Fibroblast of gingiva (primary cell): Measurements from ENCODE around the gene CNKSR2.

ENCODE experiments used
- DNase-seq: peaks from one replicate; pipeline ENCODE4 v3.0.0-alpha.2; 2011; ENCODE audit warnings: low read depth

CNKSR2 gene

GRCh38 chrX:21675931-21676330 is 301.7 kb downstream of the CNKSR2 start:
- DNase-seq: no peak

- no peak for DNase-seq
Measured at GRCh38 chrX:21678048-21678612, 303.9 kb downstream of the CNKSR2 start.

DNA sequence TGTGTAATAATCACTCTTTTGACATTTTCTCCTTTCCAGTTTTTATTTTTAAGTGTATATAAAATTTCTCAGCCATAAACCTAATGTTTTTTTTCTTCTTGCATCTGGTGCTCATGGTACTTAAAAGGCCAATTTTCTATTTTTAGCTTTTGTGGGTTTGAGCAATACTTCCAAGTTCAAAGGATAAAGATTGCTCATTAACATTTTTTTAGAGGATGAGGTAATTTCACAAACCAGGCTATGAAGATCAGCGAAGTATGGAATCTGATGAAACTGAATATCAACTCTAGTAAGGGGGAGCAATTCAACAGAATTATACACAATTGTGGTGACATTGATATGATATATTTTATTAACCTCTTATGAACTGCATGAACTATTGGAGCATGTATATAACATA is 309.7 kb downstream of the CNKSR2 start:
- DNase-seq: peak; percentile 2

GRCh38 chrX:21691512-21692018 is 317.3 kb downstream of the CNKSR2 start:
- DNase-seq: no peak

DNA sequence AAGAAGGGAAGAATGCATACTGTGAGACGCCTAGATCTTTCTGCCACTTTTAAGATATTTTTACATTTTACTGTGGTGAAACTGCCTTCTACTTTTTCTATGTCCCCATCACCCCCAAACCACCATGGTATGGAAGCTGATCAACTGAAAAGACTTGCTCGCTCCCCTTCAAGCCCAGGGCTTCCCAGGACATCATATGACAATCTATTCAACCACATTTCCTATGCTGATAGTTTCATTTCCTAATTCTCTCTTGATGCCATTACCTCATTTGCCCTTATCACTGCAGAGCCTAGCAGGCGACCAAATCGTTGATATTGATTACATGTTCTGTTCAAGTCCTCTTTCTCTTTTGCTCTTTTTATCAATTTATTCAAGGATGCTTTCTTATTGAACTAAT is 324.1 kb downstream of the CNKSR2 start:
- no peak for DNase-seq

- no peak for DNase-seq
Measured at GRCh38 chrX:21699136-21699535, 324.9 kb downstream of the CNKSR2 start.

GRCh38 chrX:21700275-21700674 is 326.1 kb downstream of the CNKSR2 start:
- DNase-seq: no peak

- no peak for DNase-seq
Measured at GRCh38 chrX:21700967-21701366, 326.7 kb downstream of the CNKSR2 start.

GRCh38 chrX:21702725-21703124 is 328.5 kb downstream of the CNKSR2 start:
- DNase-seq: no peak
